HCT116 (cell line): ENCODE results near the gene CTBP1. TPM values are rescaled to one million over a fixed set of nuclear protein-coding genes. Genes with fewer than 3 reads are reported as not detected.

Experiments
- ATAC-seq: fragments of 200-7000 bp; cut with Tn5 transposase; 2 replicates; pipeline ENCODE4 v1.9.1; 2020; ENCODE audit warnings: mild to moderate bottlenecking, moderate library complexity
- BruUV-seq: library from RNA; stranded (reverse); fragments of 400-500 nt; replicated peaks from 2 replicates; lab custom pipeline; 2021; lab: Mats Ljungman, UMichigan
- CTCF ChIA-PET: fragments of 300-600 bp; sonication (Branson Sonifier 250); formaldehyde crosslinking; loops from one replicate; lab custom pipeline; 2021; ENCODE audit warnings: antibody characterized with exemption; lab: Charles Lee
- POLR2A ChIA-PET: fragments of 300-600, 350-600 bp; sonication (Branson Sonifier 250); formaldehyde crosslinking; loops from one replicate; lab custom pipeline; 2021; ENCODE audit warnings: antibody characterized with exemption; lab: Charles Lee
- RAD21 ChIA-PET, 2 experiments: fragments of 300-600 bp; sonication (Branson Sonifier 250); formaldehyde crosslinking; loops; one replicate each; lab custom pipeline; 2023; ENCODE audit warnings: low total read pairs in 2 of 2; ENCODE audit not compliant: uncharacterized antibody in 2 of 2, unreplicated experiment in 2 of 2, low non-redundant PET in 1 of 2; lab: Charles Lee
- DNase-seq: peaks from one replicate; pipeline ENCODE4 v3.0.0-alpha.2; 2010; ENCODE audit warnings: low read depth, low spot score
- H2AFZ ChIP-seq: fragments of 200-600 bp; shearing (Covaris generic), sonication (generic); 2 replicates; pipeline ENCODE4 v1.6.1; 2017; ENCODE audit warnings: low read depth, mixed run types, mixed read lengths, antibody characterized with exemption, low read length; ENCODE audit not compliant: poor library complexity, severe bottlenecking
- H3K27ac ChIP-seq: 2 replicates; pipeline ENCODE4 v1.5.1; 2012; ENCODE audit warnings: low read depth, low read length
- H3K27me3 ChIP-seq: fragments of 200-600 bp; sonication (generic); 2 replicates; pipeline ENCODE4 v1.6.1; 2016; ENCODE audit warnings: mixed run types, low read length, mixed read lengths; ENCODE audit not compliant: insufficient read depth
- H3K36me3 ChIP-seq, 2 experiments: fragments of 200-500 bp in 1 of 2; fragments of 200-600 bp in 1 of 2; sonication (Bioruptor generic) in 1 of 2; sonication (generic) in 1 of 2; 2 replicates each; pipeline versions ENCODE4 v1.5.1 to v1.6.1; 2014 to 2016; ENCODE audit warnings: low read length in 2 of 2, inconsistent platforms in 1 of 2, mixed read lengths in 1 of 2, mixed run types in 1 of 2; ENCODE audit not compliant: insufficient read depth in 2 of 2, control insufficient read depth in 1 of 2
- H3K4me1 ChIP-seq, 2 experiments: fragments of 200-600 bp in 1 of 2; sonication (generic) in 1 of 2; 2 replicates each; pipeline versions ENCODE4 v1.5.1 to v1.6.1; 2012 to 2017; ENCODE audit warnings: low read length in 2 of 2, inconsistent platforms in 1 of 2, mild to moderate bottlenecking in 1 of 2, mixed read lengths in 1 of 2, mixed run types in 1 of 2, moderate library complexity in 1 of 2; ENCODE audit not compliant: insufficient read depth in 2 of 2, control insufficient read depth in 1 of 2
- H3K4me2 ChIP-seq: fragments of 200-600 bp; sonication (generic); 2 replicates; pipeline ENCODE4 v1.6.1; 2017; ENCODE audit warnings: mixed run types, low read length, mixed read lengths
- H3K4me3 ChIP-seq, 2 experiments: fragments of 200-600 bp in 1 of 2; sonication (generic) in 1 of 2; replicated peaks in 1 of 2; 2 replicates each; pipeline ENCODE4 v1.5.1; 2011 to 2016; ENCODE audit warnings: low read length in 2 of 2, control low read depth in 1 of 2, low read depth in 1 of 2, mild to moderate bottlenecking in 1 of 2, mixed read lengths in 1 of 2, mixed run types in 1 of 2
- H3K79me2 ChIP-seq: fragments of 200-600 bp; sonication (generic); 2 replicates; pipeline ENCODE4 v1.6.1; 2017; ENCODE audit warnings: mild to moderate bottlenecking, mixed run types, low read length, moderate library complexity, mixed read lengths; ENCODE audit not compliant: insufficient read depth
- H3K9ac ChIP-seq: fragments of 200-600 bp; sonication (generic); 2 replicates; pipeline ENCODE4 v1.6.1; 2016; ENCODE audit warnings: low read length, mixed read lengths
- H3K9me2 ChIP-seq: fragments of 200-600 bp; sonication (generic), shearing (Covaris generic); 2 replicates; pipeline ENCODE4 v1.6.1; 2017; ENCODE audit warnings: mixed run types, mild to moderate bottlenecking, moderate library complexity; ENCODE audit not compliant: insufficient read depth
- H3K9me3 ChIP-seq, 2 experiments: fragments of 200-500 bp in 1 of 2; fragments of 200-600 bp in 1 of 2; sonication (Bioruptor generic) in 1 of 2; sonication (generic) in 1 of 2; 2 replicates each; pipeline ENCODE4 v1.6.1; 2014 to 2017; ENCODE audit warnings: low read length in 2 of 2, mixed read lengths in 2 of 2, inconsistent platforms in 1 of 2, low read depth in 1 of 2, mild to moderate bottlenecking in 1 of 2, mixed run types in 1 of 2, moderate library complexity in 1 of 2; ENCODE audit not compliant: control insufficient read depth in 1 of 2, insufficient read depth in 1 of 2
- H4K20me1 ChIP-seq: fragments of 200-600 bp; sonication (generic), shearing (Covaris generic); 2 replicates; pipeline ENCODE4 v1.6.1; 2017; ENCODE audit warnings: mixed run types, mild to moderate bottlenecking, moderate library complexity; ENCODE audit not compliant: insufficient read depth
- CBX3 ChIP-seq: IDR thresholded peaks from 2 replicates; pipeline ENCODE4 v1.6.1; 2012; ENCODE audit warnings: low read depth
- EZH2phosphoT487 ChIP-seq: fragments of 200-600 bp; IDR thresholded peaks from 2 replicates; pipeline ENCODE4 v1.6.1; 2018; ENCODE audit warnings: antibody characterized with exemption, borderline replicate concordance
- JUND ChIP-seq: IDR thresholded peaks from 2 replicates; pipeline ENCODE4 v1.6.1; 2012
- POLR2AphosphoS5 ChIP-seq: IDR thresholded peaks from 2 replicates; pipeline ENCODE4 v1.6.1; 2011; ENCODE audit warnings: mild to moderate bottlenecking, low read depth, low read length, moderate library complexity
- RAD21 ChIP-seq: IDR thresholded peaks from 2 replicates; pipeline ENCODE4 v1.6.1; 2012; ENCODE audit warnings: low read depth, mild to moderate bottlenecking
- SP1 ChIP-seq: IDR thresholded peaks from 2 replicates; pipeline ENCODE4 v1.6.1; 2012; ENCODE audit warnings: low read depth
- SRF ChIP-seq: IDR thresholded peaks from 2 replicates; pipeline ENCODE4 v1.6.1; 2012; ENCODE audit warnings: low read depth
- ZNF274 ChIP-seq: fragments of 200-500 bp; sonication (Bioruptor generic); IDR thresholded peaks from 2 replicates; pipeline ENCODE4 v1.6.1; 2014; ENCODE audit warnings: mild to moderate bottlenecking, low read depth, low read length, inconsistent platforms
- intact Hi-C: fragments of 100-400 bp; cut with micrococcal nuclease; formaldehyde crosslinking; loops from 2 replicates; pipeline ENCODE4 v1.10.0; 2022
- total RNA-seq: library from RNA; stranded (reverse); gene quantifications from one replicate; pipeline ENCODE4 v1.2.1, GENCODE V29; 2021; ENCODE audit not compliant: unreplicated experiment
- TF ChIP-seq, protein P1 (sequence below): IDR thresholded peaks from 2 replicates; pipeline ENCODE4 v1.6.1; 2012; ENCODE audit warnings: low read depth
- TF ChIP-seq, protein P2 (sequence below): IDR thresholded peaks from 2 replicates; pipeline ENCODE4 v1.6.1; 2012
- TF ChIP-seq, protein P3 (sequence below): IDR thresholded peaks from 2 replicates; pipeline ENCODE4 v1.6.1; 2012

Gene CTBP1
- total RNA-seq, 1 experiment from 2014 or later: 175 TPM

DNA sequence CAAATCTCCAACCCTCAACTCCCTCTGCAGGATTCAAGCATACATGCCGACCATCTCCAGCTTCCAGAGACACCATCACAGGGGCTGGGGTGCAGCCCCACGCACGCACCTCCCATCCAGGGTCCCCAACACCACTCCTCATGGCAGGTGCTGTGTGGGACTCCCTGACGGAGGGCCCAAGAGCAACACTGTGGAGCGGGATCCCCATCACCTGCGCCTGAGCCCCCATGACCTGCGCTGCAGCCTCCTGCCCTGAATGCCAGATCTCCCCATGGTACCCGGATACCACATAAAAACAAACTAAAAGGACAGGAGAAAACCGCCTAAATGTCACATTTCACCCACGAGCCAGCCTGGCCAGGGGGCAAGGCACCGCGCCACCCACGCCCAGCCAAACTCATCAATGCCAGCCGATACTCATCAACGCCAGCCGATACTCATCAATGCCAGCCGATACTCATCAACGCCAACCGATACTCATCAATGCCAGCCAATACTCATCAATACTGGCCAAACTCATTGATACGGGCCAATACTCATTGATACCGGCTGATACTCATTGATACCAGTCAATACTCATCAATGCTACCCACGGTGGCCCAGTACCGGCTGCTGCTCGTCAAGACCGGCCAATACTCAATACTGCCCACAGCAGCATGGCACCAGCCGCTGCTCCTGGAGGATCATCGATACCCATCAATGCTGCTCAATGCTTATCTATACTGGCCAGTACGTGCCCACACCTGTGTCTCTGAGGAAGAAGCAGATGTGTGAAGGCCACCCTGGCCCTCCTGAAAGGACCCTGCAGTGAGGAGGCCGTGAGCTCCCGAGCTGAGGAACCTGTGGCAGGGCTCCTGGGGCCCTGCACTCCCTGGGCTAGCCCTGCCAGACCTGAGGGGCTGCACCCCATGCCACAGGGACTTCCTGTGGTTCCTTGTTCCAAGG is 6.2 kb downstream of the CTBP1 start:
- H3K4me3 ChIP-seq: no peak overlapping the region
- no peaks in the 10 kb centered on the region for H4K20me1 ChIP-seq
- H3K79me2 ChIP-seq: peaks cover 95% of the 10 kb centered on the region
- H3K36me3 ChIP-seq: peaks cover 4 to 13% of the 10 kb centered on the region in 2 experiments; a peak in 3 of 4 replicates
- no peak overlapping the region; the same call in 1 of the 2 replicates for H3K27ac ChIP-seq
- no peak for ATAC-seq
- no peaks in the 10 kb centered on the region for H3K27me3 ChIP-seq
- H3K9ac ChIP-seq: no peak overlapping the region
- no peak overlapping the region for H3K4me2 ChIP-seq
- POLR2A ChIA-PET: no interaction called here
- RAD21 ChIA-PET: no interaction called here
- no peaks in the 10 kb centered on the region for H3K9me3 ChIP-seq
- no TSS peak for BruUV-seq
- no peaks in the 10 kb centered on the region for H3K9me2 ChIP-seq
- CTCF ChIA-PET: no interaction called here
- H2AFZ ChIP-seq: no peak overlapping the region
- no peak for TF ChIP-seq CBX3
- no peak for TF ChIP-seq SP1
- peaks cover 9 to 12% of the 10 kb centered on the region in 2 experiments for H3K4me1 ChIP-seq
- intact Hi-C loops: no loop called here
- DNase-seq: no peak

DNA sequence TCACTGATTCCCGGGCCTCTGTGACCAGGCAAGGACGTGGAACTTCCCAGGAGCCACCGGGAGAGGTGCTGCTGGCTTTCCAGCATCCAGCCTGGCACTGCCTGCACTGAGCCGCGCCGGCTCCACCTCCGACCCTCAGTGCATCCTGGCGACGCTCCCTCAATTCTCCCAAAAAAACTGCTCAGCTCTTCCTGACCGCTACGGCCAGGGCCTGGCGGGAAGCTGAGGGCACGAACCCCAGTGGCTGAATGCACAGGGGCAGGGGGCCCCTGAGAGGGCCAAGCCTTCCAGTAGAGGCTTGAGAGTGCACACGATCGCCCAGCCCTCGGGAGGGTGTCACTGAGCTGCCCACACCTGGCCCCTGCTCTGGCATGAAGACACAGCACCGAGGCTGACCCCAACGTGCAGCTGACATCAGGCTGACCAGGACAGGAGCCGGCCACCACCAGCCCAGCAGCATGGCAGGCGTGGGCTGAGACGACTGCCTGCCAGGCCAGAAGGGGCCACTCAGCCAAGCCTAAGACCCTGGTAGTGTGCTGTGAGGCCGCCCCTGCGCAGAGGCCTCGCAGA is 6.9 kb downstream of the CTBP1 start:
- no peak overlapping the region for H3K4me2 ChIP-seq
- no peaks in the 10 kb centered on the region for H3K9me2 ChIP-seq
- TF ChIP-seq SP1 (no peak), RAD21 (no peak), ZNF274 (no peak), SRF (no peak), JUND (no peak), POLR2AphosphoS5 (no peak), EZH2phosphoT487 (no peak)
- TF ChIP-seq, protein P1, sequence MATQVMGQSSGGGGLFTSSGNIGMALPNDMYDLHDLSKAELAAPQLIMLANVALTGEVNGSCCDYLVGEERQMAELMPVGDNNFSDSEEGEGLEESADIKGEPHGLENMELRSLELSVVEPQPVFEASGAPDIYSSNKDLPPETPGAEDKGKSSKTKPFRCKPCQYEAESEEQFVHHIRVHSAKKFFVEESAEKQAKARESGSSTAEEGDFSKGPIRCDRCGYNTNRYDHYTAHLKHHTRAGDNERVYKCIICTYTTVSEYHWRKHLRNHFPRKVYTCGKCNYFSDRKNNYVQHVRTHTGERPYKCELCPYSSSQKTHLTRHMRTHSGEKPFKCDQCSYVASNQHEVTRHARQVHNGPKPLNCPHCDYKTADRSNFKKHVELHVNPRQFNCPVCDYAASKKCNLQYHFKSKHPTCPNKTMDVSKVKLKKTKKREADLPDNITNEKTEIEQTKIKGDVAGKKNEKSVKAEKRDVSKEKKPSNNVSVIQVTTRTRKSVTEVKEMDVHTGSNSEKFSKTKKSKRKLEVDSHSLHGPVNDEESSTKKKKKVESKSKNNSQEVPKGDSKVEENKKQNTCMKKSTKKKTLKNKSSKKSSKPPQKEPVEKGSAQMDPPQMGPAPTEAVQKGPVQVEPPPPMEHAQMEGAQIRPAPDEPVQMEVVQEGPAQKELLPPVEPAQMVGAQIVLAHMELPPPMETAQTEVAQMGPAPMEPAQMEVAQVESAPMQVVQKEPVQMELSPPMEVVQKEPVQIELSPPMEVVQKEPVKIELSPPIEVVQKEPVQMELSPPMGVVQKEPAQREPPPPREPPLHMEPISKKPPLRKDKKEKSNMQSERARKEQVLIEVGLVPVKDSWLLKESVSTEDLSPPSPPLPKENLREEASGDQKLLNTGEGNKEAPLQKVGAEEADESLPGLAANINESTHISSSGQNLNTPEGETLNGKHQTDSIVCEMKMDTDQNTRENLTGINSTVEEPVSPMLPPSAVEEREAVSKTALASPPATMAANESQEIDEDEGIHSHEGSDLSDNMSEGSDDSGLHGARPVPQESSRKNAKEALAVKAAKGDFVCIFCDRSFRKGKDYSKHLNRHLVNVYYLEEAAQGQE: no peak
- TF ChIP-seq, protein P2, sequence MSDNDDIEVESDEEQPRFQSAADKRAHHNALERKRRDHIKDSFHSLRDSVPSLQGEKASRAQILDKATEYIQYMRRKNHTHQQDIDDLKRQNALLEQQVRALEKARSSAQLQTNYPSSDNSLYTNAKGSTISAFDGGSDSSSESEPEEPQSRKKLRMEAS: no peak
- TF ChIP-seq, protein P3, sequence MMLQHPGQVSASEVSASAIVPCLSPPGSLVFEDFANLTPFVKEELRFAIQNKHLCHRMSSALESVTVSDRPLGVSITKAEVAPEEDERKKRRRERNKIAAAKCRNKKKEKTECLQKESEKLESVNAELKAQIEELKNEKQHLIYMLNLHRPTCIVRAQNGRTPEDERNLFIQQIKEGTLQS: no peak
- no TSS peak for BruUV-seq
- H2AFZ ChIP-seq: no peak overlapping the region
- intact Hi-C loops: no loop called here
- H3K27me3 ChIP-seq: no peaks in the 10 kb centered on the region
- ChIA-PET RAD21 (no interaction called here), POLR2A (no interaction called here), CTCF (no interaction called here)
- ATAC-seq (no peak), DNase-seq (no peak)
- H4K20me1 ChIP-seq: no peaks in the 10 kb centered on the region
- H3K4me1 ChIP-seq: peaks cover 8 to 9% of the 10 kb centered on the region in 2 experiments
- H3K9me3 ChIP-seq: no peaks in the 10 kb centered on the region
- H3K9ac ChIP-seq: no peak overlapping the region
- peak overlapping the region; percentile 9; the same call in 1 of the 2 replicates for H3K27ac ChIP-seq
- H3K36me3 ChIP-seq: peaks cover 4 to 14% of the 10 kb centered on the region in 2 experiments; a peak in 3 of 4 replicates
- H3K79me2 ChIP-seq: peaks cover 88% of the 10 kb centered on the region
- no peak overlapping the region for H3K4me3 ChIP-seq
